ENCODE results near the gene UBXN10.

GRCh38 chr1:20233394-20233793 lies 47.5 kb downstream of the UBXN10 start:
- no peak for TF ChIP-seq CTCF (IDR thresholded peaks at IDR 0.05)
- TF ChIP-seq POLR2A (IDR thresholded peaks at IDR 0.05): no peak
- TF ChIP-seq POLR2AphosphoS5 (IDR thresholded peaks at IDR 0.05; ENCODE audit: insufficient read depth in 1 of 2, low read depth in 1 of 2): no peak

All from vagina (tissue), 2 donors.